ENCODE results near the gene FAM163B. TPM values are rescaled to one million over a fixed set of nuclear protein-coding genes. Genes with fewer than 3 reads are reported as not detected.

The FAM163B gene
- total and polyA plus RNA-seq, 5 donors from 2014 or later, result not detected

- H3K27me3 Mint-ChIP-seq, result no peaks in the 10 kb centered on the region
- no peak overlapping the region for H3K27ac Mint-ChIP-seq
- H3K4me1 Mint-ChIP-seq, result peaks cover 0 to 8% (median 0%) of the 10 kb centered on the region in 4 donors
- no peaks in the 10 kb centered on the region for H3K9me3 ChIP-seq (ENCODE audit: control insufficient read depth in 2 of 2, low read length in 2 of 2)
- H3K4me3 ChIP-seq (ENCODE audit: low read depth, low read length), result no peak overlapping the region
- ATAC-seq (ENCODE audit: low read depth in 2 of 2) (no peak), DNase-seq (no peak)
- no peaks in the 10 kb centered on the region for H3K27me3 ChIP-seq (ENCODE audit: control insufficient read depth, insufficient read depth, low read length)
- no peaks in the 10 kb centered on the region for H3K36me3 ChIP-seq (ENCODE audit: control insufficient read depth, insufficient read depth, low read length)
- H3K36me3 Mint-ChIP-seq, result no peaks in the 10 kb centered on the region
- no peak overlapping the region for H3K27ac ChIP-seq (ENCODE audit: insufficient read depth, low read length, poor library complexity, severe bottlenecking)
- no peak overlapping the region for H3K4me3 Mint-ChIP-seq
- H3K4me1 ChIP-seq (ENCODE audit: control insufficient read depth, insufficient read depth, low read length, poor library complexity, severe bottlenecking), result no peaks in the 10 kb centered on the region
- no peaks in the 10 kb centered on the region for H3K9me3 Mint-ChIP-seq
Observed at GRCh38 chr9:133571896-133572595, 37.1 kb downstream of the FAM163B start.

GRCh38 chr9:133571391-133571890 is 37.7 kb downstream of the FAM163B start:
- DNase-seq, result no peak
- no peak overlapping the region for H3K4me3 Mint-ChIP-seq
- no peak overlapping the region for H3K27ac Mint-ChIP-seq

DNA sequence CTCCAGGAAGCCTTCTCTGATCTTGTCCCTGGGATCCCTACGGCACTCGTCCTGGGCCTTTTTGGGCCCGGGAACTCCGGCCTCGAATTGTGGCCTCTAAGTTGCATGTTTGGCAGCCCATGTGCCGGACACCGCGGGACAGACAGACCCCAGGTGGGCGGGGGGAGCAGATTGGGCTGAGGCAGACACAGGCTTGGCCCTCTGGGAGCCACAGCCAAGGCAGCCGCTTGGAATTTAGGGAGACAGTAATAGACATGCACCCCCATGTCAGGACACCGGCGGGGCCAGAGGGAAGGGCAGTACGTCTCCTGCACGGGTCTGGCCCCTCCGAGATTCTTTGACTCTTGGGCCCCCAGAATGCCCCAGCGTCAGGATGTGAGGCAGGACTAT is 38.5 kb downstream of the FAM163B start:
- Histone ChIP-seq H3K27me3 (ENCODE audit: control insufficient read depth, insufficient read depth, low read length) (no peaks in the 10 kb centered on the region), H3K36me3 (ENCODE audit: control insufficient read depth, insufficient read depth, low read length) (no peaks in the 10 kb centered on the region), H3K9me3 (ENCODE audit: control insufficient read depth in 2 of 2, low read length in 2 of 2) (no peaks in the 10 kb centered on the region), H3K4me3 (ENCODE audit: low read depth, low read length) (no peak overlapping the region), H3K4me1 (ENCODE audit: control insufficient read depth, insufficient read depth, low read length, poor library complexity, severe bottlenecking) (no peaks in the 10 kb centered on the region), H3K27ac (ENCODE audit: insufficient read depth, low read length, poor library complexity, severe bottlenecking) (no peak overlapping the region)
- Mint-ChIP-seq H3K9me3 (no peaks in the 10 kb centered on the region), H3K27me3 (no peaks in the 10 kb centered on the region), H3K4me3 (no peak overlapping the region), H3K27ac (no peak overlapping the region), H3K4me1 (no peaks in the 10 kb centered on the region), H3K36me3 (no peaks in the 10 kb centered on the region)
- DNase-seq (no peak), ATAC-seq (ENCODE audit: low read depth in 2 of 2) (no peak)

More at GRCh38 chr9:133571391-133571890, 37.7 kb downstream of the FAM163B start:
- Histone ChIP-seq H3K9me3 (ENCODE audit: control insufficient read depth in 2 of 2, low read length in 2 of 2) (no peaks in the 10 kb centered on the region), H3K36me3 (ENCODE audit: control insufficient read depth, insufficient read depth, low read length) (no peaks in the 10 kb centered on the region), H3K27me3 (ENCODE audit: control insufficient read depth, insufficient read depth, low read length) (no peaks in the 10 kb centered on the region), H3K27ac (ENCODE audit: insufficient read depth, low read length, poor library complexity, severe bottlenecking) (no peak overlapping the region), H3K4me3 (ENCODE audit: low read depth, low read length) (no peak overlapping the region), H3K4me1 (ENCODE audit: control insufficient read depth, insufficient read depth, low read length, poor library complexity, severe bottlenecking) (no peaks in the 10 kb centered on the region)
- no peak for ATAC-seq (ENCODE audit: low read depth in 2 of 2)
- H3K9me3 Mint-ChIP-seq, result no peaks in the 10 kb centered on the region
- H3K27me3 Mint-ChIP-seq, result no peaks in the 10 kb centered on the region
- no peaks in the 10 kb centered on the region for H3K36me3 Mint-ChIP-seq
- peaks cover 0 to 2% (median 0%) of the 10 kb centered on the region in 4 donors for H3K4me1 Mint-ChIP-seq

GRCh38 chr9:133569891-133570690 is 39.1 kb downstream of the FAM163B start:
- H3K27me3 ChIP-seq (ENCODE audit: control insufficient read depth, insufficient read depth, low read length), result no peaks in the 10 kb centered on the region
- Mint-ChIP-seq H3K4me1 (no peaks in the 10 kb centered on the region), H3K27me3 (no peaks in the 10 kb centered on the region), H3K9me3 (no peaks in the 10 kb centered on the region), H3K4me3 (no peak overlapping the region), H3K36me3 (no peaks in the 10 kb centered on the region), H3K27ac (no peak overlapping the region)
- H3K4me1 ChIP-seq (ENCODE audit: control insufficient read depth, insufficient read depth, low read length, poor library complexity, severe bottlenecking), result no peaks in the 10 kb centered on the region
- ATAC-seq (ENCODE audit: low read depth in 2 of 2) (no peak), DNase-seq (no peak)
- H3K4me3 ChIP-seq (ENCODE audit: low read depth, low read length), result no peak overlapping the region
- no peaks in the 10 kb centered on the region for H3K9me3 ChIP-seq (ENCODE audit: control insufficient read depth in 2 of 2, low read length in 2 of 2)
- H3K36me3 ChIP-seq (ENCODE audit: control insufficient read depth, insufficient read depth, low read length), result no peaks in the 10 kb centered on the region
- no peak overlapping the region for H3K27ac ChIP-seq (ENCODE audit: insufficient read depth, low read length, poor library complexity, severe bottlenecking)

- H3K9me3 Mint-ChIP-seq, result no peaks in the 10 kb centered on the region
- no peaks in the 10 kb centered on the region for H3K4me1 Mint-ChIP-seq
- H3K4me3 ChIP-seq (ENCODE audit: low read depth, low read length), result no peak overlapping the region
- H3K4me3 Mint-ChIP-seq, result no peak overlapping the region
- H3K27ac ChIP-seq (ENCODE audit: insufficient read depth, low read length, poor library complexity, severe bottlenecking), result no peak overlapping the region
- H3K36me3 Mint-ChIP-seq, result no peaks in the 10 kb centered on the region
- no peaks in the 10 kb centered on the region for H3K27me3 ChIP-seq (ENCODE audit: control insufficient read depth, insufficient read depth, low read length)
- H3K4me1 ChIP-seq (ENCODE audit: control insufficient read depth, insufficient read depth, low read length, poor library complexity, severe bottlenecking), result no peaks in the 10 kb centered on the region
- ATAC-seq (ENCODE audit: low read depth in 2 of 2), result no peak
- no peaks in the 10 kb centered on the region for H3K36me3 ChIP-seq (ENCODE audit: control insufficient read depth, insufficient read depth, low read length)
- H3K27me3 Mint-ChIP-seq, result no peaks in the 10 kb centered on the region
- no peaks in the 10 kb centered on the region for H3K9me3 ChIP-seq (ENCODE audit: control insufficient read depth in 2 of 2, low read length in 2 of 2)
- H3K27ac Mint-ChIP-seq, result no peak overlapping the region
- DNase-seq, result no peak
Observed at GRCh38 chr9:133569121-133569785, 39.9 kb downstream of the FAM163B start.

- H3K4me3 ChIP-seq (ENCODE audit: low read depth, low read length), result no peak overlapping the region
- H3K36me3 ChIP-seq (ENCODE audit: control insufficient read depth, insufficient read depth, low read length), result no peaks in the 10 kb centered on the region
- Mint-ChIP-seq H3K9me3 (no peaks in the 10 kb centered on the region), H3K4me3 (no peak overlapping the region), H3K27me3 (no peaks in the 10 kb centered on the region), H3K36me3 (no peaks in the 10 kb centered on the region), H3K4me1 (peaks cover 0 to 5% (median 2%) of the 10 kb centered on the region in 4 donors), H3K27ac (no peak overlapping the region)
- no peaks in the 10 kb centered on the region for H3K27me3 ChIP-seq (ENCODE audit: control insufficient read depth, insufficient read depth, low read length)
- peaks cover 2% of the 10 kb centered on the region for H3K4me1 ChIP-seq (ENCODE audit: control insufficient read depth, insufficient read depth, low read length, poor library complexity, severe bottlenecking)
- H3K9me3 ChIP-seq (ENCODE audit: control insufficient read depth in 2 of 2, low read length in 2 of 2), result no peaks in the 10 kb centered on the region
- no peak for DNase-seq
- no peak for ATAC-seq (ENCODE audit: low read depth in 2 of 2)
- no peak overlapping the region for H3K27ac ChIP-seq (ENCODE audit: insufficient read depth, low read length, poor library complexity, severe bottlenecking)
Observed at GRCh38 chr9:133568186-133568585, 41.0 kb downstream of the FAM163B start.

DNA sequence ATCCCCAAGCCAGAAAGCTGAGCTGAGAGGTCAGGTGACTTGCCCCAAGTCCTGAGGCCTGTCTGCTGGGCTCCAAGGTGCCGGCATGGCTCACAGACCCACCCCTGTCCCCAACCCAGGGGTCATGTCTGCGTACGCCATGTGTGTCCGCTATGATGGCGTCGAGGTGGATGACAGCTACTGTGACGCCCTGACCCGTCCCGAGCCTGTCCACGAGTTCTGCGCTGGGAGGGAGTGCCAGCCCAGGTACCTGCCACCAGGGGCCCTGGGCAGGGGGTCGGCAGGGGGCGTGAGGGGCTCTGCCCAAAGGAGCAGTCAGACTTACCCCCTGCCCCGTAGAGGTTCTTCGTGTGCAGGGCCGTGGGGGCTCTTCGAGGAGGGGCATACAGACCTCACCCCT is 42.4 kb downstream of the FAM163B start:
- Mint-ChIP-seq H3K4me1 (peaks cover 0 to 7% (median 2%) of the 10 kb centered on the region in 4 donors), H3K9me3 (no peaks in the 10 kb centered on the region), H3K4me3 (no peak overlapping the region), H3K27ac (no peak overlapping the region), H3K27me3 (no peaks in the 10 kb centered on the region), H3K36me3 (no peaks in the 10 kb centered on the region)
- ATAC-seq (ENCODE audit: low read depth in 2 of 2) (no peak), DNase-seq (no peak)
- Histone ChIP-seq H3K4me3 (ENCODE audit: low read depth, low read length) (no peak overlapping the region), H3K27me3 (ENCODE audit: control insufficient read depth, insufficient read depth, low read length) (no peaks in the 10 kb centered on the region), H3K4me1 (ENCODE audit: control insufficient read depth, insufficient read depth, low read length, poor library complexity, severe bottlenecking) (peaks cover 3% of the 10 kb centered on the region), H3K9me3 (ENCODE audit: control insufficient read depth in 2 of 2, low read length in 2 of 2) (no peaks in the 10 kb centered on the region), H3K36me3 (ENCODE audit: control insufficient read depth, insufficient read depth, low read length) (no peaks in the 10 kb centered on the region), H3K27ac (ENCODE audit: insufficient read depth, low read length, poor library complexity, severe bottlenecking) (no peak overlapping the region)

Measured in CD4-positive, CD25-positive, alpha-beta regulatory T cell (primary cell).